ENCODE data around the gene DENND1B. TPM values are rescaled to one million over a fixed set of nuclear protein-coding genes. Genes with fewer than 3 reads are reported as not detected.

DENND1B gene
- total and polyA plus RNA-seq, 2 of the 13 experiments (the other 11 are each of a cell fraction or from before 2014, with no cell fraction given) = 2.6 to 5.7 TPM

GRCh38 chr1:197738927-197739326 is 36.4 kb downstream of the DENND1B start:
- BruUV-seq (replicated peaks) = no TSS peak
- no peaks in the 10 kb centered on the region for H3K36me3 ChIP-seq (replicated peaks in 1 of 2; ENCODE audit: control insufficient read depth in 1 of 2, insufficient read depth in 2 of 2, low read length in 2 of 2)
- no peaks in the 10 kb centered on the region for H3K9me3 ChIP-seq (ENCODE audit: low read length)
- no peak overlapping the region for H3K4me3 ChIP-seq (replicated peaks in 1 of 3; ENCODE audit: insufficient read depth in 1 of 3, low read depth in 2 of 3, low read length in 3 of 3)
- ATAC-seq (no peak), FAIRE-seq (no peak), DNase-seq (ENCODE audit: low spot score) (no peak)
- H2AFZ ChIP-seq (ENCODE audit: low read length) = no peak overlapping the region
- in situ Hi-C loops (cut with HindIII; ENCODE audit: extremely low pct_ligation_motif_present, low pct_unique_long_range_greater_than_20kb) = no loop called here
- no peaks in the 10 kb centered on the region for H3K27me3 ChIP-seq (ENCODE audit: control insufficient read depth in 1 of 2, insufficient read depth in 2 of 2, low read length in 2 of 2)
- intact Hi-C loops (cut with micrococcal nuclease; ENCODE audit: unreplicated experiment) = no loop called here
- H3K9ac ChIP-seq (ENCODE audit: insufficient read depth, low read depth, low read length) = no peak overlapping the region
- H3K4me1 ChIP-seq (ENCODE audit: insufficient read depth, low read length) = peaks cover 27% of the 10 kb centered on the region
- no peaks in the 10 kb centered on the region for H4K20me1 ChIP-seq (ENCODE audit: insufficient read depth, low read length)
- H3K27ac ChIP-seq (ENCODE audit: extremely low read length, insufficient read depth, low read length) = no peak overlapping the region
- ChIA-PET POLR2A (no interaction called here), CTCF (ENCODE audit: low intra/inter-chr PET ratio, low total read pairs) (no interaction called here)
- 88% methylated on average over 1 of the region's 1 CpG for WGBS (ENCODE audit: low lambda C conversion rate)
- no peak overlapping the region for H3K4me2 ChIP-seq (ENCODE audit: low read depth, low read length)
- no peaks in the 10 kb centered on the region for H3K79me2 ChIP-seq (ENCODE audit: insufficient read depth, low read length)
- TF ChIP-seq DPF2 (CRISPR knock-in tag; IDR thresholded peaks at IDR 0.05; ENCODE audit: borderline replicate concordance, low read depth) (no peak), ZMYM2 (CRISPR knock-in tag; IDR thresholded peaks at IDR 0.05) (no peak), NR2F6 (IDR thresholded peaks at IDR 0.05) (no peak), NR2F6 (CRISPR knock-in tag; IDR thresholded peaks at IDR 0.05) (no peak), TCF7L2 (IDR thresholded peaks at IDR 0.05; ENCODE audit: low read depth, low read length) (no peak), ZMYM4 (CRISPR knock-in tag; IDR thresholded peaks at IDR 0.05) (no peak), ZZZ3 (CRISPR knock-in tag; IDR thresholded peaks at IDR 0.05; ENCODE audit: borderline replicate concordance) (no peak), MLXIP (CRISPR knock-in tag; IDR thresholded peaks at IDR 0.05; ENCODE audit: borderline replicate concordance) (no peak), ZNF747 (CRISPR knock-in tag; IDR thresholded peaks at IDR 0.05; ENCODE audit: borderline replicate concordance) (no peak), ZNF530 (CRISPR knock-in tag; IDR thresholded peaks at IDR 0.05; ENCODE audit: low read depth) (no peak), SOX5 (CRISPR knock-in tag; IDR thresholded peaks at IDR 0.05; ENCODE audit: borderline replicate concordance) (no peak), TFE3 (CRISPR knock-in tag; IDR thresholded peaks at IDR 0.05) (no peak)
- TF ChIP-seq, protein P1, sequence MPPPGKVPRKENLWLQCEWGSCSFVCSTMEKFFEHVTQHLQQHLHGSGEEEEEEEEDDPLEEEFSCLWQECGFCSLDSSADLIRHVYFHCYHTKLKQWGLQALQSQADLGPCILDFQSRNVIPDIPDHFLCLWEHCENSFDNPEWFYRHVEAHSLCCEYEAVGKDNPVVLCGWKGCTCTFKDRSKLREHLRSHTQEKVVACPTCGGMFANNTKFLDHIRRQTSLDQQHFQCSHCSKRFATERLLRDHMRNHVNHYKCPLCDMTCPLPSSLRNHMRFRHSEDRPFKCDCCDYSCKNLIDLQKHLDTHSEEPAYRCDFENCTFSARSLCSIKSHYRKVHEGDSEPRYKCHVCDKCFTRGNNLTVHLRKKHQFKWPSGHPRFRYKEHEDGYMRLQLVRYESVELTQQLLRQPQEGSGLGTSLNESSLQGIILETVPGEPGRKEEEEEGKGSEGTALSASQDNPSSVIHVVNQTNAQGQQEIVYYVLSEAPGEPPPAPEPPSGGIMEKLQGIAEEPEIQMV (CRISPR knock-in tag; IDR thresholded peaks at IDR 0.05; ENCODE audit: low read depth) = no peak
